NCI-H1436 (cell line): ENCODE data around the gene JAML.
A peak's percentile ranks its signal among the peaks of the same experiment; 100 is the strongest.

Experiments used
- DNase-seq: peaks from one replicate; lab custom pipeline; 2025; lab: John Stamatoyannopoulos, UW

The JAML gene

GRCh38 chr11:118145285-118146227 lies 79.3 kb downstream of the JAML start:
- peak; percentile 86 for DNase-seq

- DNase-seq = no peak
Observed at GRCh38 chr11:118144301-118145268, 80.2 kb downstream of the JAML start.
